Measurements from ENCODE around the gene GATAD2A.
"Not testable (repeated sequence)": the region's sequence is repeated elsewhere in the genome, so short reads cannot be mapped to it uniquely, and the experiment has no call there.

GATAD2A gene

GRCh38 chr19:19465436-19466070, 60.1 kb downstream of the GATAD2A start:
- DNase-seq (ENCODE audit: low read depth in 2 of 2) = no peak

- no peak for DNase-seq (ENCODE audit: low read depth in 2 of 2)
Measured at GRCh38 chr19:19466201-19466600, 60.7 kb downstream of the GATAD2A start.

- no peak for DNase-seq (ENCODE audit: low read depth in 2 of 2)
Measured at GRCh38 chr19:19468424-19469050, 63.1 kb downstream of the GATAD2A start.

- DNase-seq (ENCODE audit: low read depth in 2 of 2) = no peak
Measured at GRCh38 chr19:19470579-19470978, 65.1 kb downstream of the GATAD2A start.

- no peak for DNase-seq (ENCODE audit: low read depth in 2 of 2)
Measured at GRCh38 chr19:19471682-19472081, 66.2 kb downstream of the GATAD2A start.

GRCh38 chr19:19472106-19472505, 66.6 kb downstream of the GATAD2A start:
- not testable (repeated sequence) for DNase-seq (ENCODE audit: low read depth in 2 of 2)

- DNase-seq (ENCODE audit: low read depth in 2 of 2) = no peak
Measured at GRCh38 chr19:19475015-19475765, 69.7 kb downstream of the GATAD2A start.

GRCh38 chr19:19475849-19476828, 70.7 kb downstream of the GATAD2A start:
- no peak for DNase-seq (ENCODE audit: low read depth in 2 of 2)

- DNase-seq (ENCODE audit: low read depth in 2 of 2) = no peak
Measured at GRCh38 chr19:19477705-19478383, 72.4 kb downstream of the GATAD2A start.

- no peak for DNase-seq (ENCODE audit: low read depth in 2 of 2)
Measured at GRCh38 chr19:19480688-19481087, 75.2 kb downstream of the GATAD2A start.

GRCh38 chr19:19482809-19483596, 77.5 kb downstream of the GATAD2A start:
- DNase-seq (ENCODE audit: low read depth in 2 of 2) = no peak

- DNase-seq (ENCODE audit: low read depth in 2 of 2) = no peak
Measured at GRCh38 chr19:19485161-19485997, 79.9 kb downstream of the GATAD2A start.

- no peak for DNase-seq (ENCODE audit: low read depth in 2 of 2)
Measured at GRCh38 chr19:19485998-19486290, 80.5 kb downstream of the GATAD2A start.

- DNase-seq (ENCODE audit: low read depth in 2 of 2) = no peak
Measured at GRCh38 chr19:19486343-19487076, 81.0 kb downstream of the GATAD2A start.

GRCh38 chr19:19487077-19487949, 81.8 kb downstream of the GATAD2A start:
- no peak for DNase-seq (ENCODE audit: low read depth in 2 of 2)

- DNase-seq (ENCODE audit: low read depth in 2 of 2) = no peak
Measured at GRCh38 chr19:19487950-19488874, 82.7 kb downstream of the GATAD2A start.

All from activated CD4-positive, alpha-beta T cell treated with anti-CD3 and anti-CD28 coated beads for 24 hours (primary cell).